ENCODE data around the gene SNED1.

GRCh38 chr2:241091201-241091600 lies 92.8 kb downstream of the SNED1 start:
- TF ChIP-seq POLR2AphosphoS5 (IDR thresholded peaks at IDR 0.05) (no peak), EZH2 (IDR thresholded peaks at IDR 0.05; ENCODE audit: borderline replicate concordance, insufficient read depth, low read length, poor library complexity, severe bottlenecking) (no peak), CTCF (IDR thresholded peaks at IDR 0.05; ENCODE audit: poor library complexity, severe bottlenecking) (no peak), RAD21 (conservative IDR thresholded peaks at IDR 0.05) (no peak), REST (IDR thresholded peaks at IDR 0.05; ENCODE audit: borderline replicate concordance) (no peak), SMC3 (conservative IDR thresholded peaks at IDR 0.05; ENCODE audit: poor library complexity) (no peak)

Measured in neural cell (in vitro differentiated cells).